Cardiac fibroblast (primary cell): ENCODE data around the gene NAPB.

Experiments
- DNase-seq, 2 donors: peaks; one replicate each; pipeline versions ENCODE4 v3.0.0 to v3.0.0-alpha.2; 2010; ENCODE audit warnings: low read depth in 2 of 2
- H3K4me3 ChIP-seq, 2 donors: replicated peaks in 1 of 2; 1 replicate in 1 of 2; 2 replicates in 1 of 2; pipeline ENCODE4 v1.5.1; 2011; ENCODE audit warnings: low read depth in 2 of 2, low read length in 2 of 2, mild to moderate bottlenecking in 2 of 2, moderate library complexity in 1 of 2
- CTCF ChIP-seq: IDR thresholded peaks from one replicate; pipeline ENCODE4 v1.5.1; 2011; ENCODE audit warnings: low read depth, mild to moderate bottlenecking, low read length, inconsistent platforms

The NAPB gene

DNA sequence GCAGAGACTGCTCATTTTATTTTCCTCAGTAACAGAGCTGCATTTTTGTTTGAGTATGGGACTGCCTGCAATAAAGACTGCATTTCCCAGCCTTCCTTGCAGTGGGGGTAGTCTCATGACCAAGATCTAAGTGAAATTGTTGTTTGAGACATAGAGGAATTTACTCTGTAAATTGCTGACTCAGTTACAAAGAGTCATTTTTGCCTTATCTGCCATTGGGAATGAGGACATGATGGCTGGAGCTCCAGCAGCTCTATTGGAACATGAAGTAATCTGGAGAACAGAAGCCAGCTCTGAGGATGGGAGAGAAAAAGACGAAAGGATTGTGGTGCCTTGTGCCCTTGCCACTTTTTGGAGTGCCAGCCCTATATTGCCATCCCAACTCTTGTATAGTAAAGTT is 33.5 kb upstream of the NAPB start:
- H3K4me3 ChIP-seq, result no peak overlapping the region
- TF ChIP-seq CTCF, result no peak
- no peak for DNase-seq

GRCh38 chr20:23453549-23454543 is 32.6 kb upstream of the NAPB start:
- no peak for DNase-seq
- no peak for TF ChIP-seq CTCF
- H3K4me3 ChIP-seq, result no peak overlapping the region

DNA sequence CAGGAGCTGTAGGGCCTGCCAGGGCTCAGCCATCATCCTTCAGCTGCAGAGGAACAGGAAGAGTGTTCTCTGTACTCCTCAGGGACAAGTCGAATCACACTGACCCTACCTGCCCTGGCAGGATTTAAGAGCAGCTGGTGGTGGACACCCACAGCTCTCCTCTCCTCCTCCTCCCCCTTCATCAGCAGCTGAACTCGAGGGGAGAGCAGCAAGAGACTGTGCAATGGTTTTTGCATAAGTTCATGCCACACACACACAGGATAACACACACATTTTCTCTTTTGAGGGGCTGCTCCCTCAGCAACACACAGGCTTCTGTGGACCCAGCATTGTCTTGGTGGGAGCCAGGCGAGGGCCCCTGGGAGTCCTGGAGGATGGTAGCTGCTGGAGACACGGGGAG is 31.5 kb upstream of the NAPB start, which contains the start of gene CST11:
Gene CST11, minus strand, starts transcription at position 101 of the 400 bp plus-strand sequence. Its CDS starts 65 bp downstream, at position 36.
- H3K4me3 ChIP-seq, result no peak within 1 kb of the TSS
- TF ChIP-seq CTCF, result no peak
- no peak for DNase-seq

DNA sequence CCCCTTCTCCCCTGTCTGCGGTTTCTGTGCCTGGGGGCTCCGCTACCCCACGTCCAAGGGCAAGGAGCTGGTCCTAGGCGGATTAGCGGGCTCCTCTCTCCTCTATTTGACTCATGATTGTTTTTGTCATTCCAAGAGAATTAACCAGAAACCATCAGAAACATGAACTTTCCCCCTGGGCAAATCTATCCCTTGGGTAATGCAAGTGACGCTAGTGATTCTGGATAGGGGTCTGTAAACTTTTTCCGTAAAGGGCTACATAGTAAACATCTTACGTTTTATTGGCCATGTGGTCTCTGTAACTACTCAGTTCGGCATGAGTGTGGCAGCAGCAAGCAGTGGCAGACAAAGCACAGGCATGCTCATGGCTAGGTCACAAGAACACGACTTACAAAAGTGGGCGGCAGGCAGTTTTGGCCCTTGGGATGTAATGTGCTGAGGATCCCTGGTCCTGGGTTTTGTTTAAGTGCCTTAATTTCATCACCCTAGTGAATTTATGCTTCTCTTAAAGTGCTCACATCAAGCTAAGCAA is 30.7 kb upstream of the NAPB start:
- no peak for DNase-seq
- H3K4me3 ChIP-seq, result no peak overlapping the region
- TF ChIP-seq CTCF, result no peak

DNA sequence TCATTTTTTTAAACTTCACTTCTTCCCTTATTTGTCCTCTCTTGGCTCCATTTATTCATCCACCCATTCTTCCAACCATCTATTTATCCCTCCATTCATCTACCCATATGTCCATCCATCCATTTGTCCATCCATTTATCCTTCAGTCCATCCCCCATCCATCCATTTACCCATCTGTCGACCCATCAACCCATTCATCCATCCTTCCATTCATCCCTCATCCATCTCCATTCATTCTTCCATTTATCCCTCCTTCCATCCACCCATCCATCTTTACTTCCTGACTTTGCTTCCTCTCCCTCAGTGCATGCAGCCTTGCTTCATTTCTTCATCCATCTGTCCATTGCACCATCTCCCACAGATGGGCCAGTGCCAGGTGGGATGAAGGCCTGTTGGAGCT is 29.6 kb upstream of the NAPB start:
- H3K4me3 ChIP-seq, result no peak overlapping the region
- no peak for DNase-seq
- TF ChIP-seq CTCF, result no peak

DNA sequence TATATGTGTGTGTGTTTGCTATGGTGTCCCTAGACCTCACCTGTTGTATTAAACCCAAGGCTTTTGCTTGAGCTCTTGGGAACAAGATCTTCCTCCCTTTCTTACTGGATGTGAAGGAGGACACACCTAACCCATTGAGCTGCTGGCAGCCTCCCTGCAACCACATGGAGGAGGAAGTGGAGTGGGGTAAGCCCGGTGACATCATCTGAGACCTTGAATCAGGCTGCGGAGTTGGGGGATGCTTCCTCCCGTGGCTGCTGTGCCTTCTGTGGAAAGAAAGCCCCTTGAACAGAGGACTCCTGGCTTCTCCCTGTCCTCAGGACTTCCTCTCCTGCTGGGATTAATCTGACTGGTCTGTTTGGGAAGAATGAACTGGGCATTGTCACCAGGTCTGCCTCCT is 28.1 kb upstream of the NAPB start:
- no peak for TF ChIP-seq CTCF
- no peak overlapping the region for H3K4me3 ChIP-seq
- peak in 1 of 2 donors; percentile 26 for DNase-seq
